Nephron progenitor cell (in vitro differentiated cells): ENCODE measurements around the gene LDB1.

ENCODE experiments used
- DNase-seq: peaks from one replicate; pipeline ENCODE4 v3.0.0; 2021
- H3K27ac Mint-ChIP-seq: 2 replicates; pipeline ENCODE4 v1.8.0; 2021; ENCODE audit warnings: mild to moderate bottlenecking, moderate library complexity, mixed read lengths
- H3K27me3 Mint-ChIP-seq: 2 replicates; pipeline ENCODE4 v1.8.0; 2021; ENCODE audit warnings: mild to moderate bottlenecking, low read depth, mixed read lengths; ENCODE audit not compliant: poor library complexity
- H3K36me3 Mint-ChIP-seq: 2 replicates; pipeline ENCODE4 v1.8.0; 2021; ENCODE audit warnings: low read depth, mixed read lengths
- H3K4me1 Mint-ChIP-seq: 2 replicates; pipeline ENCODE4 v1.8.0; 2021; ENCODE audit warnings: mixed read lengths
- H3K4me3 Mint-ChIP-seq: 2 replicates; pipeline ENCODE4 v1.8.0; 2021; ENCODE audit warnings: mild to moderate bottlenecking, moderate library complexity, mixed read lengths
- H3K9me3 Mint-ChIP-seq: 2 replicates; pipeline ENCODE4 v1.8.0; 2021; ENCODE audit warnings: mild to moderate bottlenecking, moderate library complexity, mixed read lengths
- CTCF ChIP-seq: fragments of 200-600 bp; sonication (generic); IDR thresholded peaks from 2 replicates; pipeline ENCODE4 v1.5.0; 2021; ENCODE audit warnings: antibody characterized with exemption

The LDB1 gene

GRCh38 chr10:102083541-102083940 lies 36.6 kb downstream of the LDB1 start:
- no peak for TF ChIP-seq CTCF
- no peak overlapping the region for H3K4me3 Mint-ChIP-seq
- H3K36me3 Mint-ChIP-seq = peaks cover 29% of the 10 kb centered on the region
- peaks cover 7% of the 10 kb centered on the region for H3K27me3 Mint-ChIP-seq
- peaks cover 4% of the 10 kb centered on the region for H3K4me1 Mint-ChIP-seq
- H3K9me3 Mint-ChIP-seq = peaks cover 4% of the 10 kb centered on the region
- no peak overlapping the region for H3K27ac Mint-ChIP-seq
- DNase-seq = no peak

- peaks cover 7% of the 10 kb centered on the region for H3K27me3 Mint-ChIP-seq
- TF ChIP-seq CTCF = peak; percentile 95
- no peaks in the 10 kb centered on the region for H3K36me3 Mint-ChIP-seq
- H3K9me3 Mint-ChIP-seq = no peaks in the 10 kb centered on the region
- no peak overlapping the region for H3K27ac Mint-ChIP-seq
- H3K4me3 Mint-ChIP-seq = no peak overlapping the region
- no peaks in the 10 kb centered on the region for H3K4me1 Mint-ChIP-seq
- DNase-seq = peak; percentile 85
Measured at GRCh38 chr10:102072673-102073527, 47.3 kb downstream of the LDB1 start.

GRCh38 chr10:102069071-102069470 lies 51.1 kb downstream of the LDB1 start:
- Mint-ChIP-seq H3K27ac (no peak overlapping the region), H3K4me3 (no peak overlapping the region), H3K9me3 (no peaks in the 10 kb centered on the region), H3K36me3 (no peaks in the 10 kb centered on the region), H3K27me3 (peaks cover 10% of the 10 kb centered on the region), H3K4me1 (peaks cover 7% of the 10 kb centered on the region)
- TF ChIP-seq CTCF = no peak
- no peak for DNase-seq

- TF ChIP-seq CTCF = no peak
- no peaks in the 10 kb centered on the region for H3K36me3 Mint-ChIP-seq
- H3K27ac Mint-ChIP-seq = no peak overlapping the region
- H3K9me3 Mint-ChIP-seq = no peaks in the 10 kb centered on the region
- H3K4me3 Mint-ChIP-seq = no peak overlapping the region
- H3K27me3 Mint-ChIP-seq = peaks cover 16% of the 10 kb centered on the region
- H3K4me1 Mint-ChIP-seq = peaks cover 7% of the 10 kb centered on the region
- DNase-seq = no peak
Measured at GRCh38 chr10:102068216-102068615, 52.0 kb downstream of the LDB1 start.

- Mint-ChIP-seq H3K9me3 (no peaks in the 10 kb centered on the region), H3K36me3 (no peaks in the 10 kb centered on the region), H3K27ac (no peak overlapping the region), H3K4me1 (peaks cover 7% of the 10 kb centered on the region), H3K4me3 (peak overlapping the region; percentile 59), H3K27me3 (peaks cover 23% of the 10 kb centered on the region)
- DNase-seq = no peak
- no peak for TF ChIP-seq CTCF
Measured at GRCh38 chr10:102067091-102067916, 52.9 kb downstream of the LDB1 start.
